Bronchial epithelial cell (primary cell): ENCODE measurements around the gene CDV3. TPM values are rescaled to one million over a fixed set of nuclear protein-coding genes. Genes with fewer than 3 reads are reported as not detected.
"Not testable (repeated sequence)": the region's sequence is repeated elsewhere in the genome, so short reads cannot be mapped to it uniquely, and the experiment has no call there.

Source experiments
- DNase-seq: peaks from one replicate; pipeline ENCODE4 v3.0.0-alpha.2; 2010; ENCODE audit warnings: low read depth
- FAIRE-seq: peaks from 2 replicates; lab custom pipeline; 2011; peaks lifted over from hg19 to GRCh38; lab: Jason Lieb, UNC
- H3K27me3 ChIP-seq: 2 replicates; pipeline ENCODE4 v1.5.1; 2011; ENCODE audit warnings: low read length; ENCODE audit not compliant: control insufficient read depth, insufficient read depth
- H3K36me3 ChIP-seq: 2 replicates; pipeline ENCODE4 v1.5.1; 2011; ENCODE audit warnings: low read length; ENCODE audit not compliant: control insufficient read depth, insufficient read depth
- H3K4me3 ChIP-seq: 2 replicates; pipeline ENCODE4 v1.5.1; 2011; ENCODE audit warnings: mild to moderate bottlenecking, low read depth, low read length, control low read depth
- CTCF ChIP-seq: IDR thresholded peaks from 2 replicates; pipeline ENCODE4 v1.5.1; 2011; ENCODE audit warnings: mild to moderate bottlenecking, moderate library complexity, low read length, control low read depth, inconsistent platforms; ENCODE audit not compliant: insufficient read depth, severe bottlenecking
- total RNA-seq: library from RNA; depleted of rRNA; stranded (reverse); fragments of >200 nt; gene quantifications from 2 replicates; pipeline ENCODE4 v1.2.1, GENCODE V29; 2014

CDV3 gene
- total RNA-seq, 1 donor from 2014 or later = 232 TPM

DNA sequence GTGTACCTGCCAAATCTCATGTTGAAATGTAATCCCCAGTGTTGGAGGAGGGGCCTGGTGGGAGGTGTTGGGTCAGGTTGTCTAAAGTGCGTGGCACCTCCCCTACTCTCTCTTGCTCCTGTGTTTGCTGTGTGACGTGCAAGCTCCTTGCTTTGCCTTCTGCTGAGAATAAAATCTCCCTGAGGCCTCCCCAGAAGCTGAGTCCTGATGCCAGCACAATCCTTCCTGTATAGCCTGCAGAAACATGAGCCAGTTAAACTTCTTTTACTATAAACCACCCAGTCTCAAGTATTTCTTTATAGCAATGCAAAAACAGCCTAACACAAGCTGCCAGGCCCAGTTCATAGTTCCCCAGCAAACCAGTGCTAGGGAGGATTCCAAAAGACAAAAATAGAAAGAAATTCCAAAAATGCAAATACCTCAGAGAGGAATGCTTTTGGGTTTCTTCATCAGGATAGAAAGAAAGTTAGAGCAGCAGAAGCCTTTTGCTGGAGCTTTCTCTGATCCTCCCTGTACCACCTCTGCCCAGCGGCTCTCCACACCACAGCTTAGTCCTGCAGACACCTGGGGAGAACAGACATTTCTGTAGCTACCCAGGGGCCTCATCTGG, 25.9 kb upstream of the CDV3 start:
- TF ChIP-seq CTCF = no peak
- DNase-seq = peak; percentile 28
- no peak for FAIRE-seq
- no peaks in the 10 kb centered on the region for H3K36me3 ChIP-seq
- no peaks in the 10 kb centered on the region for H3K27me3 ChIP-seq
- no peak overlapping the region for H3K4me3 ChIP-seq

GRCh38 chr3:133548090-133548489, 25.4 kb upstream of the CDV3 start:
- no peak for TF ChIP-seq CTCF
- H3K36me3 ChIP-seq = no peaks in the 10 kb centered on the region
- FAIRE-seq (no peak), DNase-seq (no peak)
- no peaks in the 10 kb centered on the region for H3K27me3 ChIP-seq
- H3K4me3 ChIP-seq = no peak overlapping the region

DNA sequence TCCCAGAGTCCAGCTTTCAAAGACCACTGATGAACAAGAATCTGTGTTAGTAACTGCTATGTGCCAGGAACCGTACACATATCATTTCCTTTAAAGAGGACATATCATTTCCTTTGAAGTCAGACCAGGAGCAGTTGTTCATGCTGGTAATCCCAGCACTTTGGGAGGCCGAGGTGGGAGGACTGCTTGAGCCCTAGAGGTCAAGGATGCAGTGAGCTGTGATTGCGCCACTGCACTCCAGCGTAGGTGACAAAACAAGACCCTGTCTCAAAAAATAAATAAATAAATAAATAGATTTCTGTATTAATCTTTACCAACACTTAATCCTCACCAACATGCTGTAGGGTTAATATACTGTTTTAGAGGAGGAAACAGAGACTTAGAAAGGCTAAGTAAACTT, 23.9 kb upstream of the CDV3 start:
- no peak for TF ChIP-seq CTCF
- FAIRE-seq (no peak), DNase-seq (no peak)
- Histone ChIP-seq H3K27me3 (no peaks in the 10 kb centered on the region), H3K4me3 (no peak overlapping the region), H3K36me3 (no peaks in the 10 kb centered on the region)

DNA sequence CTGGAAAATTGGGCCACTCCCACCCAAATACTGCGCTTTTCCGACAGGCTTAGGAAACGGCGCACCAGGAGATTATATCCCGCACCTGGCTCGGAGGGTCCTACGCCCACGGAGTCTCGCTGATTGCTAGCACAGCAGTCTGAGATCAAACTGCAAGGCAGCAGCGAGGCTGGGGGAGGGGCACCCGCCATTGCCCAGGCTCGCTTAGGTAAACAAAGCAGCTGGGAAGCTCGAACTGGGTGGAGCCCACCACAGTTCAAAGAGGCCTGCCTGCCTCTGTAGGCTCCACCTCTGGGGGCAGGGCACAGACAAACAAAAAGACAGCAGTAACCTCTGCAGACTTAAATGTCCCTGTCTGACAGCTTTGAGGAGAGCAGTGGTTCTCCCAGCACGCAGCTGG, 21.9 kb upstream of the CDV3 start:
- H3K27me3 ChIP-seq, H3K4me3 ChIP-seq, DNase-seq, H3K36me3 ChIP-seq, FAIRE-seq: not testable (repeated sequence)

DNA sequence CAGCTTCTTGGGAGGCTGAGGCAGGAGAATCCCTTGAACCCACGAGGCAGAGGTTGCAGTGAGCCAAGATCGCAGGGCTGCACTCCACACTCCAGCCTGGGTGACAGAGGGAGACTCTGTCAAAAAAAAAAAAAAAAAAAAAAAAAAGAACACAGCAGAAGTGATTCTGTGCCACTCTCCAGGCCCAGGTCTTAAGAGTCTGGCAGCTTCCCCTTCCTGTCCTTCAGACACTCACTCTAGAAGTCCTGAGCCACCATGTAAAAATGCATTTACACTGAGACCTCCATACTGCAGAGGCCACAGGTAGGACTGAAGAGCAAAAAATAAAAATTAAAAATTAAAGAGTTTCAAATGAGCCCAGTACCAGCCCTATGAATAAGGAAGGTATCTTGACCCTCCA, 11.8 kb upstream of the CDV3 start:
- no peak for TF ChIP-seq CTCF
- FAIRE-seq = no peak
- no peak for DNase-seq
- Histone ChIP-seq H3K27me3 (no peaks in the 10 kb centered on the region), H3K36me3 (no peaks in the 10 kb centered on the region), H3K4me3 (no peak overlapping the region)

GRCh38 chr3:133562376-133562775, 11.1 kb upstream of the CDV3 start:
- DNase-seq (no peak), FAIRE-seq (no peak)
- H3K36me3 ChIP-seq = no peaks in the 10 kb centered on the region
- H3K27me3 ChIP-seq = no peaks in the 10 kb centered on the region
- H3K4me3 ChIP-seq = no peak overlapping the region
- TF ChIP-seq CTCF = no peak
